Middle frontal gyrus (tissue), 1 donor: ENCODE measurements around the gene NENF.

Experiments
- DNase-seq: peaks from one replicate; pipeline ENCODE4 v3.0.0-alpha.2; 2015; ENCODE audit warnings: low spot score; ENCODE audit errors: extremely low spot score

The NENF gene

DNA sequence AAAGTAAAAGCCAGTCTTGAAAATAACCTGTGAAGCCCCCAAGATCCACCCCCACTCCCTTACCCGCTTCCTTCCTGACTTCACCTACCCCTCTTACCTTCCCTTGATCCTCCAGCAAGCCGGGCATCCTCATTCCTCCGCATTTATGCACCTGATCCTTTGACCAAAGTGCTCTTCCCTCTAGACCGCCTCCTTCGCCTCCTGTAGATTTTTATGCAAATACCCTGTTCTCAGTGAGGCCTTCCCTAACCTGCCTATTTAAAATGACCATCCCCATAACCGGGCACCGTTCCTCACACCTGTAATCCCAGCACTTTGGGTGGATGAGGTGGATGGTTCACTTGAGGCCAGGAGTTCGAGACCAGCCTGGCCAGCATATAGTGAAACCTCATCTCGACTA, 1.1 kb upstream of the NENF start:
- no peak for DNase-seq

GRCh38 chr1:212432272-212432660, 454 bp upstream of the NENF start:
- DNase-seq = no peak

DNA sequence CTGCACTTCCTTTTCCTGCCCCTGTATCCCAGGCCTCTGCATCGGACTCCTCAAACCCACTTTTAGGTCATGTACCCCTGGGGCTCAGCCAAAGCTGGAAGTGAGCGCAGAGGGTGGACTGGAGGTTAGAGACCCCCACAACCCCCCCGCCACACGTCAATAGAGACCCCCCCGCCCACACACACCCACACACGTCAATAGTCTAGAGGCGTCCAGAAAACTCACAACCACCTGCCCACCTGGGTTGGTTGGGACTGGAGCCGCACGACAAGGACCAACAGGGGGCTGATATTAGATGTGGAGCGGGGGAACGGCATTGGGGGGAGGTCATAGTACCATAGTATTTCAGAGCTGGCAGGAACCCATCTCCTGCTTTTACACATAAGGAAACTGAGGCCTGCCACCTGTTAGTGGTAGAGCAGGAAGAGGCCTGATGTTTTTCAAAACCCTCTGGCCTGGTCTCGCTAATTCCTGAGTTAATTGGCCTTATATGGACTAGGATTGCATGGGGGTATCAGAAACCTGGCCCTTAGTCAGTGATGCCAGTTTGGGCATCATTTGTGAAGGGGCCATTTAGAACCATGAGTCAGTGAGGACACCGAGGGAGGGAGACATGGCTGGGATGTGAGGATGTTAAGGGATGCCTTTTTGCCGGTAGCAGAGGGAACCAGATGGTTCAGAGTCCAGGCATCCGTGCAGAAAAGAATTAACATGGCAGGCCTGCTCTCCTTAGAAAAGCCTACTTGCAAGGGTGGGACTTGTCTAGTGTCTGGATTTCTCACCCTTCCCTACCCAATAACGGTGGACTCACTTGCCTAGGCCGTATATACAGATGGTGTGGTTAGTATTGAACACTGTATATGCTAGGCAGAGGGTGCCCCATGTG, 1.1 kb downstream of the NENF start:
- DNase-seq = no peak

DNA sequence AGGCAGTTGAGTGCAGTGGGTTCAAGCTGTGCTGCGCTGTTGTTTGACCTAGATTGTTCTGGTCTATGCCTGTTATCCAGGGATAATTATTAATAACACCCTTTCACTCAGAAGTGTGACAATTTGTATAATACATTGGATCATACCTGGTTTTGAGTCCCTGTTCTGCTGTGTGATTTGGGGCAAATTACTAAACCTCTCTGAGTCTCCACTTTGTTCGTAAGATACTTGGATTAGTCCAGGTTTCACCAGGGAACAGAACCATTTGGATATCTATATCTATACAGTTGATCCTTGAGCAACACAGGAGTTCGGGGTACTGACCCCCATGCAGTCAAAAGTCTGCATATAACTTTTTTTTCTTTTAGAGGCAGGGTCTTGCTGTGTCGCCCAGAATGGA, 2.3 kb downstream of the NENF start:
- DNase-seq = no peak

- no peak for DNase-seq
These were observed 4.6 kb downstream of the NENF start for GRCh38 chr1:212437179-212437798.

- no peak for DNase-seq
These were observed 6.1 kb downstream of the NENF start for GRCh38 chr1:212438831-212439237.

DNA sequence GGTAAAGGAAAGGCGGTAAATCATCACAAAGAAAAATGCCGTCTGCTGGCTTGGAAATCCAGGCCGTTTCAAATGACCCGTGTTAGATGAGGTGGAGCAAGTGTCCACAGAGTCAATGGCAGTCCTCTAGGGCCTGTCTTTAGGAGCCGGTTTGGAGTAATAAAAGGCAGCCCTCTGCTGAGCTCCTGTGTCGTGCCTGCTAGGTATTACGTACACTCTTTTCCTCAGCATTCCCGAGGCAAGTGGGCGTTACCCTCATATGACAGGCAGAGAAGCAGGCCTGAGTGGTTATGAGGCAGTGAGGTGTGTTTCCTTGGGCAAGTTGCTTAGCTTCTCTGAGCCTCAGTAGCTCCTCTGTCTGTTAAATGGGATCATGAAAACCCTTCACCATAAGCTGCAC, 7.7 kb downstream of the NENF start:
- no peak for DNase-seq

- DNase-seq = no peak
These were observed 9.7 kb downstream of the NENF start for GRCh38 chr1:212442408-212442807.

DNA sequence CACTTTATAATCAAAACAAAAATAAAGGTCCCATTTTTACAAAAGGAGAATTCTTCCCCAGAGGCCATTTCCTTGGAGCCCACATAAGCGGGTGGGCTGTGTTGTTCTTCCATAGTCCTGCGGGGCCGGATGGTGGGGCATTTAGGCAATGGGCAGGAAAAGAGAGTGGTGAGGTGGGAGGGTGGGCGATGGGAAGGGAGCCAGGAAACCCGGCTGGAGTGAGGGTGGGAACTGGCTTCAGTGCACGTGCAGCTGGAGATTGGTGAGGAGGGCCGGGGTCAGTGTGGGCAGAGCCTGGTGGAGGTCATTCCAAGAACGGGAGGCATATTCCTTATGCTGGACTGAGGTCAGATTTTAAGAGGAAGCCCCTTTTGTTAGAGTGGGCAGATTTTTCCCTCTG, 13.6 kb downstream of the NENF start:
- no peak for DNase-seq

DNA sequence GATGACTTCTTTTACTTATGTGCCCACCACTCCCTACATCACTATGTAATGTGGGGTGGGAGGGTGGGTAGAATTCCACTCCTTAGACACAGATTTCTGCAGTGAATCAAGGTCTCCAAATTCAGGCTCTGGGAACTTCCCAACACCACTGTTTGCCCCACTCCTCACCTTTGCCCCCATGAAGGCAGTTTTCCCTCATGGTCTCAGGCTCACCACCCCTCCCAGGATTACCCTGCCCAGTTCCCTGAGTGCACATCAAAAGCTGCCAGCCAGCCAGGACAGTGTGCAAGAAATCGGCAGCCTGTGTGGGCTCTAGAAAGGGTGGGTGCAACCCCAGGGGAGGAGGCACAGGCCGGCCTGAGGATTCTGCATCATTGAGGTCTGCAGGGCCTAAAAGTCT, 14.8 kb downstream of the NENF start:
- no peak for DNase-seq

DNA sequence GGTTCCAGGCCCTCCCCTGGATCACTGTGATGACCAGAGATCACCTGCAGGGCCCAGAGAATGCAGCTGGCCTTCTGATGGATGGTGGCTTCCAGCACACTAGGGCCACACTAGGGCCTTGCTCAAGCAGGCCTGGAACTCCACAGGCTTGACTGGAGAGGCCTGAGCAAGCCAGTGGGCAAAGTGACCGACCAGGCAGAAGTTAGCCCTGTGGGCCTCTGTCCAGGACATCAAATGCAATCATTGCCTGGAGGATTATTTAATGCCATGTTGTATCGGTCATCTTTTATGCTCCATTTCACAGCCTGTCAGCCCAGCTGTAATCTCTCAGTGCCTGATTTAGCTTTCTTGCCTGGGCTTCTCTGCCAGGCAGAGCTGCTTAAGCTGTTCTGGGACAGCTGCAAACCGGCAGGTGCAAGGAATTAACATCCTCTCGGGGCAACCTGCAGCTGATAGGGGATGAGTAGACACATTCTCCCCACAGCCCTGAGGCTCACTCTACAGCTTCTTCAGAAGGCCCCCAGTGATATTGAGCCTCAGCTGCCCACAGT, 17.7 kb downstream of the NENF start:
- DNase-seq = no peak

DNA sequence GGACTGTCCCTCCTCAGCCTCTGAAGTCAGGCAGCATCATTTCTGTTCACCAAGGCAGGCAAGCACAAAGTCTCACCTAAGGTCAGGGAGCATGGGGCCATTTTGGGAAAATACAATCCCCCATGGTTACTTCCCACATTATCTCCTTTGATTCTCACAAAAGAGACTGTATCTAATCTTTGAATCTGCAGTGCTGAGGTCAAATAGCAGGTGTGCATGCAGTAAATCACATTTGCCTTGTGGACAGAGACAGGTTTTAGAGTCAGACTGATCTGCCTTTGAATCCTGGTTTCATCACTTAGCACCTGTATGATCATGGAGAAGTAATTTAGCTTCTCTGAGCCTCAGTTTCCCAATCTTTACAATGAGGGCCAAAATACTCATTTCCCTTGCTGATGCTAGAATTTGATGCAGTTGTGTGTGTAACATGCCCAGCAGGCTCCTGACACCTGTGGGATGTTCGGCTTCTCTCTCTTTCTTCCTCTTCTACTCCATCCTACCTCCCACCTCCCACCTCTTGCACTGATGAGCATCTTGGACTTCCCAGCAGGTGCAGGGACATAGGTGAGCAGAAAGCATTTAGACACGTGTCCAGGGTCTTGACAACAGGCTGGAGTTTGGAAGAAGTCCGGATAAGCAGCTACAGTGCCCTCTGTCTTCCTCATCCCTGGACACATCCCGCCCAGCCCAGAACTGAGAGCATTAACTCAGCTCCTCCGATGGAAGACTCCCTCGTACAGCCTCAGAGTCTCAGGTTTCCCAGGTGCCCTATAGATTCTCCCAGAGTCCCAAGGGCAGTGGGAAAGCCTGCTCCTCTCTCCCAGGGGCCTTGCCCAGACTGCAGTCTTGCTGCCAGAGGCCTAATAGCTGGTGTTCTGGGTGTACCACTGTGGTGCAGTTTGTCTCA, 18.9 kb downstream of the NENF start:
- no peak for DNase-seq

DNA sequence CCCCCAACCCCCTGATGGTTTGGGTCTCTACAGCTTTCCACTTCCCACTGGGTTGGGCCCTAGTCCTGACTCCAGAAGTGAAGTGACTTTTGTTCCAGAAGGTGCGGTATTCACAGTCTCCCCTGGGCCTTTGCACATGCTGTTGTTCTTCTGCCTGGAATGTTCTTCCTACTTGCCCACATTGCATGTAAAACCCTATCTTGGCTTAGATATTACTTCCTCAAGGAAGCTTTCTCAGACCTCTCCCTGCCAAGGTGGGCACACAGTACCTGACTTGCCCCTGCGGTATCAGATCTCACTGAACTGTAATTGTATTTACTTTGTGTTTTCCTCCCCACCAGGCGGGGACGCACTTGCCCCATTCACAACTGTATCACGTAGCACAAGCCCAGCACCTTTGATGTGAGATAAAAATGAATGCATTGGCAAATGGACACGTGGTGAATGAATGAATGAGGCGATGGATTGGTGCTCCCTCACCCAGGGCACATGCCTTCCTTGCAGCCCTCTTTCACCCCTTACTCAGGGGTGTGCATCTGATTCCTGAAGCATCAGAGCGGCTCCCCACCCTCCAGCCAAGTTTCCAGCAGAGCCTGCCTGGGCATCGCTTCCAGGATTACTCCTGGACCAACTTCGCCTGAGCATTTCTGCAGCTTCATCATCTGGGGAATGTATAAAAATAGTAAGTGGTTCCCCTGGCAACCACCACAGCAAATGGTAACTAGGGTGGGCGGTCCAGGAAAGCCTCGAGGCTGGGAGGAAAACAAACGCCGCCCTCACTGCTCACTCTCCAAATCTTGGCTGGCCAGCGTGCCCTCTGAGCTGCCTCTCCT, 19.8 kb downstream of the NENF start:
- peak; percentile 53 for DNase-seq

- DNase-seq = no peak
These were observed 20.6 kb downstream of the NENF start for GRCh38 chr1:212453156-212453857.

DNA sequence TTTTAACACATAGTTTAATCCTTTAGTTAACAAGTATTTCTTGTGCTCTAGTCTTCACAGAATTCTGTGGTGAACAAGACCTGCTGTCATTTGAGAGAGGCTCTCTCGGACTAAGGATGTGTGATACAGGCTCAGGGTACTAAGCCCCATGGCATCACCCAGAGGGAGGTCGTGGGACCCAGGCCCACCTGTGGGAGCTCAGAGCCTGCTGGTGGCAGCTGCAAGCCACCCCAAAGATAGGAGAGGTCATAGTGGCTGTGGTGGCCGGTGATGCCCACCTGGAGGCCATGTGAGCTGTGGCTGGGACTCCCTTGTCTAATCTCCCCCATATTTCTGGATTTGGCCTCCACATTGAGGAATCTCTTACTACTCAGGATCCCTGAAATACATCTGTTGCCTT, 22.0 kb downstream of the NENF start:
- no peak for DNase-seq

- DNase-seq = no peak
These were observed 22.7 kb downstream of the NENF start for GRCh38 chr1:212455401-212455800.

GRCh38 chr1:212455803-212456528, 23.2 kb downstream of the NENF start:
- peak; percentile 83 for DNase-seq

DNA sequence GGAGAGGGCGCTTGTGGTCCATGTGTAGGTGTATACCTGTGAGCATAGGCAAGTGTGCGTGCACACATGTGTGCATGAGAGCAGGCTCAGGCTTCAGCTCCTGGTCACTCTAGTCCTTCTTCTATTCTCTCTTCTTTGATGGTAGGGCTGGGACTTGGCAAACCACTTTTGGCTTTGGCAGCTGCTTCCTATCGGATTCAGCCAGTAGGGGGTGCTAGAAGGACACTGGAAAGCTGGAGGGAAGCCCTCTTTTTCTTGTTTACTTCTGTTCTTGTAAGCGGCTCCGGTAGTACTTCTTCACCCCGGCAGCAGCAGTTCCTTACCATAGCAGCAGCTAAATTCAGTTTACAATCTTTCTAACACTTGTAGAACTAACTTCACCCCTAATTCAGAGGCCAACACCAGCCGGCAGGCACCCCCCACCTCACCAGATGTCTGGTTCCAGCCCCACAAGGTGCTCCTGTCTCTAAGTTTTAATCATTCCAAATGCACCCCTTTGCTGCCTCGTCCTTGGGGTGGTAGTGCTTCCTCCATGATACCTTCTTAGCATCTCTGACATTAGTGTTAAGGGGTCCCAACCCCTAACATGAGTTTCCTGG, 25.1 kb downstream of the NENF start:
- DNase-seq = no peak

DNA sequence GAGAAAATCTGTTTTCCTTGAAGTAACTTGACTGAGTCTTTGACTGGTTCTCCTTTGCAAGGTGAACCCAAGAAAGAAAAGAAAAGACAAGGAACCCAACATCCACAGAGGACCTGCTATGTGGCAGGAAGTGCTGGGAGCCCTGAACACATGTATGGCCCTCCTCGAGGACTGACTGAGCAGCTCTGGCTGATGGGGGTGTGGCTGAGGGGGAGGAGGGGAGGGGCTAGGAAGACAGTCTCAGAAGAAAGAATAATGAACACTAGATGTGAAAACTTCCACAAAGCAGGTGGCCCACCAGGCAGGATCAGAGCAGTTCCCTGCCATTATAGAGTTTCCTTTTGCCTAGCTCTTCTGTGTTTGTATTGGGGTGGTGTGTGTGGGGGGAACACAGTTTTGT, 26.1 kb downstream of the NENF start:
- DNase-seq = no peak
